Vagina (tissue), 2 donors: ENCODE data around the gene URB2. TPM values are rescaled to one million over a fixed set of nuclear protein-coding genes. Genes with fewer than 3 reads are reported as not detected.

Source experiments
- DNase-seq, 2 donors: peaks; one replicate each; pipeline ENCODE4 v3.0.0-alpha.2; 2017; ENCODE audit errors: extremely low spot score in 2 of 2
- H3K27ac ChIP-seq: fragments of 200-600 bp; sonication (generic); one replicate; pipeline ENCODE4 v1.5.1; 2019
- H3K27me3 ChIP-seq: fragments of 200-600 bp; sonication (generic); one replicate; pipeline ENCODE4 v1.5.1; 2019
- H3K36me3 ChIP-seq, 2 donors: fragments of 200-600 bp; sonication (generic); one replicate each; pipeline ENCODE4 v1.5.1; 2017 to 2019
- H3K4me1 ChIP-seq: fragments of 200-600 bp; sonication (generic); one replicate; pipeline ENCODE4 v1.5.1; 2019
- H3K4me3 ChIP-seq, 2 donors: fragments of 200-600 bp; sonication (generic); 1 replicate in 1 of 2; 2 replicates in 1 of 2; pipeline ENCODE4 v1.5.1; 2016 to 2019
- H3K9me3 ChIP-seq: fragments of 200-600 bp; sonication (generic); one replicate; pipeline ENCODE4 v1.5.1; 2019
- CTCF ChIP-seq, 3 experiments: fragments of 450-650 bp in 2 of 3; fragments of 200-600 bp in 1 of 3; sonication (generic) in 1 of 3; IDR thresholded peaks; one replicate each; pipeline ENCODE4 v1.5.1; 2017 to 2019; ENCODE audit warnings: antibody characterized with exemption in 3 of 3, mild to moderate bottlenecking in 2 of 3, moderate library complexity in 2 of 3
- POLR2A ChIP-seq, 2 donors: fragments of 450-650 bp; IDR thresholded peaks; one replicate each; pipeline ENCODE4 v1.6.1; 2017; ENCODE audit warnings: antibody characterized with exemption in 2 of 2, mild to moderate bottlenecking in 2 of 2, moderate library complexity in 2 of 2
- POLR2AphosphoS5 ChIP-seq, 2 donors: sonication (generic); formaldehyde crosslinking; IDR thresholded peaks; one replicate each; pipeline ENCODE4 v1.9.0; 2017; ENCODE audit warnings: antibody characterized with exemption in 2 of 2, mild to moderate bottlenecking in 2 of 2, low read depth in 1 of 2; ENCODE audit not compliant: insufficient read depth in 1 of 2
- intact Hi-C: fragments of 100-400 bp; cut with DNase I; formaldehyde crosslinking; loops from one replicate; pipeline ENCODE4 v1.15.1; 2023
- total RNA-seq: library from RNA; depleted of rRNA; stranded (reverse); fragments of >200 nt; gene quantifications from one replicate; pipeline ENCODE4 v1.2.3, GENCODE V29; 2016

Gene URB2
- 9.3 TPM for total RNA-seq

DNA sequence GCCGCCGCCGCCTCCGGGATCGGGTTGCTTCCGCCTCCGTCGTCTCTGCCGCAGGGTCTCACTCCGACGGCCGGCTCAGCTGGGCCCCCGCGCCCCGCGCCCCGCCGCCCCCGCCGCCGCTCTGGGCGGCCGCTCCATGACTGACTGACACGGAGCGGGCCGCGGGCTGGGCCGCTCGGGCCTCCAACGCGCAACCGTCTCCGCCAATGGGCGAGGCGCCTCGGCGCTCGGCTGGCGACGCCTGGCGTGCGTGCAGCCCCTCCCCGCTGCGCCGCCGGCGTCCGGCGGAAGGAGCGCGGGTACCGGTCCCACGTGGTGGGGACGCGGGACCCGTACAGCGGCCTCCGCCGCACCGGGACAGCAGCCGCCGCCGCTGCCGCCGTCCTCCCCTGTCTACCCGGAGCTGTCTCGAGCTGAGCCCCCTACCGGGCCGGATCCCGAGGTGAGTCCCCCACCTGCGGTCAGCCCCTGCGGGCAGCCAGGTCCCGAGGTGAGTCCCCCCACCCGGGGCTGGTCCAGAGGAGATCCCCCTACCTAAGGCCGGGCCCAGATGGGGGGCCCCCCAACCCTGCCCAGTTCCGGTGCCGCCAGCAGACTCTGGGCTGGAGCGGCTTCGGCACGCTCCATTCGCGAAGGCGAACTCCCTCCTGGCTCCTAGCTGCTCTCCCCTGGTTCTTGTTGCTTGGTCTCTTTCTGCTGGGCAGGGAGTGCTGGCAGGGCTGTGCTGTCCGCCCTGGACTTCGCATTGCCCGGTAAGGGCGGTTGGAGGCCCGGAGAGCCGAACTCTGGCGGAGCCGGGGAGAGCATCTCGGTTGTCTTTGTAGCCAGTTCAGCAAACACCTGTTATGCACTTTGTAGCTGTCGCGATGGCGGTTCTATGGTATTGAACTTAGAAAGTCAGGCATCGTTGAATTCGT, at the start of gene URB2, which contains the start of gene TAF5L:
Gene URB2, plus strand, starts transcription at position 333 of the 917 bp plus-strand sequence. CDS start 1,387 bp downstream, outside the sequence.
Gene TAF5L, minus strand, starts transcription at position 208 of the 917 bp plus-strand sequence. CDS start 11,640 bp downstream, outside the sequence.
- no peak for DNase-seq
- intact Hi-C loops, result loop anchor here (2.0 kb wide), 1 partner anchor 67 kb away; the partner anchor contains the start of gene ABCB10
- Histone ChIP-seq H3K9me3 (no peaks in the 10 kb centered on the region), H3K27me3 (no peaks in the 10 kb centered on the region), H3K27ac (peak within 1 kb of the TSS; percentile 88), H3K4me3 (peak within 1 kb of the TSS; percentile 81 to 93), H3K4me1 (peaks cover 47% of the 10 kb centered on the region), H3K36me3 (no peaks in the 10 kb centered on the region)
- TF ChIP-seq CTCF (IDR thresholded peaks at IDR 0.05) (no peak), POLR2AphosphoS5 (IDR thresholded peaks at IDR 0.05; ENCODE audit: insufficient read depth in 1 of 2, low read depth in 1 of 2) (peak in 1 of 2 donors; percentile 45)

DNA sequence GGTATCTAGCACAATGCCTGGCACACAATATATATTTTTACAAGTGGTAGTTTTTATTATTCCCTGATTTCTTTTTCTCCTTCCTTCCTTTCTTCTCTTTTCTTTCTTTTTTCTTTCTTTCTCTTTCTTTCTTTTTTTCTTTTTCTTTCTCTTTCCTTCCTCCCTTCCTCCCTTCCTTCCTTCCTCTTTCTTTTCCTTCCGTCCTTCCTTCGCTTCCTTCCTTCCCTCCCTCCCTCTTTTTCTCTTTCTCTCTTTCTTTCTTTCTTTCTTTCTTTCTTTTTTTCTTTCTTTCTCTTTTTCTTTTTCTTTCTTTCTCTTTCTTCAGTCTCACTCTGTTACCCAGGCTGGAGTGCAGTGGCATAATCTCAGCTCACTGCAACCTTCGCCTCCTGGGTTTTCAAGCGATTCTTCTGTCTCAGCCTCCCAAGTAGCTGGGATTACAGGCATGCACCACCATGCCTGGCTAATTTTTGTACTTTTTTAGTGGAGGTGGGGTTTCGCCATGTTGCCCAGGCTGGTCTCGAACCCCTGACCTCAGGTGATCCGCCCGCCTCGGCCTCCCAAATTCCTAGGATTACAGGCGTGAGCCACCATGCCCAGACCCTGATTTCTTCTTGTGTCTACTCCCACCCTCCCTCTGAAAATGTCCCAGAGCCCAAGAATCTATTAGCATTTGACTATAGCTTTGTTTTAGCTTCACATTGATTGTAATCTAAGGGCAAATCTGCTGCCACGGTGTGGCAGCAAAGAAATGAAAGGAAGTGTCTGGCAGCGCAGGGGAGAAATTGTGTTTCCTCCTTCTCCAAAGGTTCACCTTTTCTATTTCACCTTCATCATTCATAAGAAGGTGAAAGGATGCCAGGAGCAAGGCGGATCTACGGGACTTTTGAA, 47.6 kb upstream of the URB2 start:
- peaks cover 14% of the 10 kb centered on the region for H3K4me1 ChIP-seq
- intact Hi-C loops, result no loop called here
- no peaks in the 10 kb centered on the region for H3K27me3 ChIP-seq
- peak overlapping the region; percentile 28 for H3K27ac ChIP-seq
- H3K36me3 ChIP-seq, result no peaks in the 10 kb centered on the region
- H3K9me3 ChIP-seq, result no peaks in the 10 kb centered on the region
- TF ChIP-seq POLR2A (IDR thresholded peaks at IDR 0.05) (no peak), POLR2AphosphoS5 (IDR thresholded peaks at IDR 0.05; ENCODE audit: insufficient read depth in 1 of 2, low read depth in 1 of 2) (no peak), CTCF (IDR thresholded peaks at IDR 0.05) (no peak)
- no peak overlapping the region for H3K4me3 ChIP-seq
- DNase-seq, result no peak

DNA sequence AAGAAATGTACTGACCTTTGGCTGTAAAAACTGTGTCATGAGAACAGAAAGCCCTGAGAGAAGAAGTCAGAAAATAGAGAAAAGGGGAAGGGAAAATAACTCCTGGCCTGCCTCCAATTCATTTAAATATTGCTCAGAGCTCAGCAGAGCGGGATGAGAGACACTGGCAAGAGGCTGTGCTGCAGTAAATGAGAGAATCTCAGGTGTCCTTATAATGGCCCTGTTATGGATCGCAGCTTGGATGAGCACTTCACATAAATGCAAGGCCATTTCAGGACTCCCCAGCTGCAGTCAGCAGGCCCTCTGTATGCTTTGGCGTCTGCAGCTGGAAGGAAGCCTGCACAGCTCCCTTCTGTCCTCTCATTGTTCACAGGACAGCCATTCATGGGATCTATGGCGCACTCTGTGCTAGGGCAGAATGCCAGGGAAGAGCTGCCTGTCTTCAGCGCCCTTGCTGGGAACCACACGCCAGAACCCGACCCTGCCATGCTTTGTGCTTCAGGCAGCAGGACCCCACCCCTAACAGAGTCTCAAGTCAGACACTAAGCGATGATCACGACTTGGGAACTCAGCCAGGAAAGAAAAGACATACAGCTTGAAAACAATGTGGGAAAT, 46.9 kb upstream of the URB2 start:
- intact Hi-C loops, result no loop called here
- peak overlapping the region in 1 of 2 donors; percentile 23 for H3K4me3 ChIP-seq

DNA sequence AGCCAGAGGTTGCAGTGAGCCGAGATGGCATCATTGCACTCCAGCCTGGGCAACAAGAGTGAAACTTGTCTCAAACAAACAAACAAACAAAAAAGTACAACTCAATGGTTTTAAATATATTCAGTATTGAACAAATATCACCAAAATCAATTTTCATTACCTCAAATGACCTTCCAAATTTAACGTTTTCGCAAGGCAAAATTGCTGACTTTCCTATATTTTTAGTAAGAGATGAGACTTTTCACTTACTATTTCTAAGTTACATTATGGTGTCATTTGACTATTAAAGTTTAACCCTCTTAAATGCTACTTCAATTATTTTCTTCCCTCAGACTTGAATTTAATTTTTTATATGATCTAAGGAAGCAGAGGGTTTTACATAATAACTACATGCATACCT, 44.6 kb upstream of the URB2 start:
- no peak for TF ChIP-seq CTCF (IDR thresholded peaks at IDR 0.05)
- no peak for TF ChIP-seq POLR2A (IDR thresholded peaks at IDR 0.05)
- no peak for TF ChIP-seq POLR2AphosphoS5 (IDR thresholded peaks at IDR 0.05; ENCODE audit: insufficient read depth in 1 of 2, low read depth in 1 of 2)
- Histone ChIP-seq H3K36me3 (no peaks in the 10 kb centered on the region), H3K4me1 (peaks cover 14% of the 10 kb centered on the region), H3K9me3 (no peaks in the 10 kb centered on the region), H3K27me3 (no peaks in the 10 kb centered on the region), H3K4me3 (no peak overlapping the region), H3K27ac (no peak overlapping the region)
- intact Hi-C loops, result no loop called here
- DNase-seq, result no peak

More for the DNA sequence above, 46.9 kb upstream of the URB2 start:
- TF ChIP-seq POLR2AphosphoS5 (IDR thresholded peaks at IDR 0.05; ENCODE audit: insufficient read depth in 1 of 2, low read depth in 1 of 2) (no peak), POLR2A (IDR thresholded peaks at IDR 0.05) (no peak), CTCF (IDR thresholded peaks at IDR 0.05) (no peak)
- Histone ChIP-seq H3K27ac (peak overlapping the region; percentile 28), H3K27me3 (no peaks in the 10 kb centered on the region), H3K36me3 (no peaks in the 10 kb centered on the region), H3K4me1 (peaks cover 14% of the 10 kb centered on the region), H3K9me3 (no peaks in the 10 kb centered on the region)
- DNase-seq, result no peak
